T-cell (primary cell): Measurements from ENCODE around the gene FABP7. TPM values are rescaled to one million over a fixed set of nuclear protein-coding genes. Genes with fewer than 3 reads are reported as not detected.

Experiments used
- ATAC-seq, 4 experiments: fragments of 200-7000 bp in 3 of 4; fragments of 150-1000 bp in 1 of 4; cut with Tn5 transposase; replicated peaks in 1 of 4; 1 replicate in 3 of 4; 2 replicates in 1 of 4; pipeline ENCODE4 v1.10.0; 2021; ENCODE audit warnings: moderate library complexity in 3 of 4, mild to moderate bottlenecking in 2 of 4, moderate number of reproducible peaks in 1 of 4
- CTCF ChIA-PET, 2 donors: fragments of 300-600 bp; sonication (Branson Sonifier 250); formaldehyde crosslinking; loops; one replicate each; lab custom pipeline; 2022; ENCODE audit warnings: antibody characterized with exemption in 2 of 2; lab: Charles Lee
- POLR2A ChIA-PET, 2 donors: fragments of 300-600 bp; sonication (Branson Sonifier 250); formaldehyde crosslinking; loops; one replicate each; lab custom pipeline; 2022; ENCODE audit warnings: antibody characterized with exemption in 2 of 2; lab: Charles Lee
- DNase-seq, 35 experiments: peaks; one replicate each; pipeline versions ENCODE4 v3.0.0 to v3.0.0-alpha.2; 2013 to 2023
- H3K27ac ChIP-seq: one replicate; pipeline ENCODE4 v1.5.1; 2013; ENCODE audit warnings: low read length
- H3K27me3 ChIP-seq, 2 experiments: replicated peaks in 1 of 2; 1 replicate in 1 of 2; 2 replicates in 1 of 2; pipeline versions ENCODE4 v1.6.1 to v1.7.0; 2013; ENCODE audit warnings: low read length in 1 of 2, mixed read lengths in 1 of 2; ENCODE audit not compliant: control insufficient read depth in 2 of 2, insufficient read depth in 2 of 2; ENCODE audit errors: extremely low read depth in 1 of 2
- H3K36me3 ChIP-seq, 2 donors: 1 replicate in 1 of 2; 2 replicates in 1 of 2; pipeline versions ENCODE4 v1.6.1 to v1.7.0; 2013; ENCODE audit warnings: low read length in 1 of 2; ENCODE audit not compliant: control insufficient read depth in 2 of 2, insufficient read depth in 1 of 2; ENCODE audit errors: extremely low read depth in 1 of 2
- H3K4me1 ChIP-seq, 2 experiments: 1 replicate in 1 of 2; 2 replicates in 1 of 2; pipeline versions ENCODE4 v1.6.1 to v1.7.0; 2013; ENCODE audit warnings: low read length in 2 of 2, mixed read lengths in 1 of 2; ENCODE audit not compliant: insufficient read depth in 2 of 2, control insufficient read depth in 1 of 2; ENCODE audit errors: extremely low read depth in 1 of 2
- H3K4me3 ChIP-seq, 2 donors: 1 replicate in 1 of 2; 2 replicates in 1 of 2; pipeline versions ENCODE4 v1.5.1 to v1.7.0; 2013; ENCODE audit warnings: mild to moderate bottlenecking in 2 of 2, low read length in 1 of 2, moderate library complexity in 1 of 2; ENCODE audit not compliant: control insufficient read depth in 1 of 2; ENCODE audit errors: extremely low read depth in 1 of 2
- H3K9me3 ChIP-seq: 2 replicates; pipeline ENCODE4 v1.7.0; 2013
- H3K27ac Mint-ChIP-seq, 2 donors: one replicate each; pipeline ENCODE4 v1.8.0; 2020 to 2021; ENCODE audit warnings: mild to moderate bottlenecking in 2 of 2, mixed read lengths in 2 of 2
- H3K27me3 Mint-ChIP-seq, 2 donors: one replicate each; pipeline ENCODE4 v1.8.0; 2021 to 2022; ENCODE audit warnings: mixed read lengths in 2 of 2
- H3K36me3 Mint-ChIP-seq: one replicate; pipeline ENCODE4 v1.8.0; 2021; ENCODE audit warnings: mixed read lengths
- H3K4me1 Mint-ChIP-seq, 3 donors: one replicate each; pipeline ENCODE4 v1.8.0; 2020 to 2022; ENCODE audit warnings: mixed read lengths in 3 of 3, mild to moderate bottlenecking in 1 of 3
- H3K4me3 Mint-ChIP-seq, 3 donors: one replicate each; pipeline ENCODE4 v1.8.0; 2020 to 2022; ENCODE audit warnings: mild to moderate bottlenecking in 3 of 3, mixed read lengths in 3 of 3, moderate library complexity in 3 of 3
- H3K9me3 Mint-ChIP-seq, 3 donors: one replicate each; pipeline ENCODE4 v1.8.0; 2020 to 2022; ENCODE audit warnings: mixed read lengths in 3 of 3
- WGBS: methylation state at CpG from one replicate; pipeline ENCODE4 v1.1.5; 2013; ENCODE audit warnings: missing lambda C conversion rate; ENCODE audit not compliant: insufficient coverage; 5-methylcytosine and 5-hydroxymethylcytosine counted together
- total RNA-seq, 35 experiments: library from RNA in 6 of 35; stranded (reverse) in 6 of 35; fragments of 120-200 nt in 1 of 35; gene quantifications; one replicate each; pipeline versions ENCODE4 v1.2.1 to v1.2.4 and lab custom pipeline; 2013 to 2026

FABP7 gene
- total RNA-seq, 5 donors from 2014 or later (not counting 1 experiment from before 2014, with no cell fraction given) = not detected

DNA sequence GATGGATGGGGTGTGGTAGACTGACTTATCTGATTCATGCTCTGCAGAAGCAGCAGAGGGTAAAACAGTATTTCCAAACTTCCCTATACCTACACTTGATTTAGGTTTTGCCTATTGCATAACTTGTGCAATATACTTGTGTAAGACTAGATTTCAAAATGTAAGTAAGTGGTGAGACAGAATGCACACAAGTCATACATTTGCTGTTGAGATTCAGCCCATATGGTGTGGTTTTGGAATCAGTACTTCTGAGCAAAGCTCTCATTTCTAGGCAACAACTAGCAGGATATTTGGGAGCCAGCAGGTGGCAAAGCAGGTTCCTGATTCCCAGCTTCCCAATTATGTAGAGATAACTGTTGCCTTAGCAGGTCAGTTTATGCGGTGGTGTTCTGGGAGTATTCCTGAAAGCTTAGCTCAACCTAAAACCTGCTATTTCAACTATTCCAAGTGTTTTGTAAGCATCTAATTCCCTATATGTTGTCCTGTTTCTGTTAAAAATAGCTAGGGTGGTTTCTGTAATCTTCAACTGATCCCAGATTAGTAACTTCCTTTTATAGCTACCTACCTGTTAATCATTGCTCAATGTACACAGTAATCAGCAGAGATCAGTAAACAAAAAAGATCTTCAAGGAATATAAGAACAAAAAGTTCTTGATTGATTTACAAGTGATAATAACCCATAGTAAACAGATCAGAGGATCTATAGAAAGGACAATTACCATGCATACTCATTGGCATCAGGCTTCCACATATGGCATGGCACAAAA, 8.5 kb upstream of the FABP7 start:
- Mint-ChIP-seq H3K27ac (no peak overlapping the region), H3K27me3 (peaks cover 0 to 29% of the 10 kb centered on the region in 2 donors), H3K36me3 (no peaks in the 10 kb centered on the region), H3K4me3 (no peak overlapping the region), H3K9me3 (peaks cover 5 to 7% (median 7%) of the 10 kb centered on the region in 3 donors), H3K4me1 (no peaks in the 10 kb centered on the region)
- H3K4me3 ChIP-seq = no peak overlapping the region
- POLR2A ChIA-PET = no interaction called here
- no CpG with 5 or more reads among the region's 1 CpG for WGBS
- DNase-seq (no peak), ATAC-seq (no peak)
- H3K27me3 ChIP-seq = no peaks in the 10 kb centered on the region
- no peaks in the 10 kb centered on the region for H3K4me1 ChIP-seq
- no peaks in the 10 kb centered on the region for H3K36me3 ChIP-seq
- H3K27ac ChIP-seq = no peak overlapping the region
- CTCF ChIA-PET = no interaction called here
- H3K9me3 ChIP-seq = no peaks in the 10 kb centered on the region

DNA sequence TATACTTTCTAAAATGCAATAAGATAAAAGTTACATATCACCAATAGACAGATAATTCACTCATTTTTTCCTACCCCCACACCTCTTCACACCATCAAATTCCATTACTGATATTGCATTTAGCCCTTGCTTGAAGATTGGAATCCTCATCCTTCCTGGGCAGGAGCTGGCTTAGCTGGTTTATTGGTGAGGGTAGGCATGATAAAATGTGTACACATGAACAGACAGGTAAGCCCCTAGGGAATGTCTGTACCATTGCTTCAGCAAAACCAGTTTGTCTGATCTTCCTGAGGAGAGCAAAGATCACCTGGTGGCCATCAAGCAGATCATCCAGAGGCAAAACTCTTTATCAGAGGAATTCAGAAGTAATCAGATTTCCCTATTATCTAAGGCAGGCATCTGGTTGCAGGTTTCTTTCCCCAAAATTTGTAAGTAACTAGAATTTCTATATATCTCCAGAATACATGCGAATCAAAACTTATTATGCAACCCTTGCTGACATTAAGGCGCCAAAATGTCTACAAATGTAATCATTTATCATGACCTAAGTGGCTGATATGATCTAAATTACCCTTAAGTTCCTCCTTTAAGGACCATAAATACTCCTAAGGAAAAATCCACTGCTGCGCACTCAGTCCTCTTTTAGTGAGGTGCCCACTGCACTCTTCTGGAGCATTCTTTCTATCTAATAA, 6.6 kb upstream of the FABP7 start:
- H3K27me3 Mint-ChIP-seq = peaks cover 0 to 28% of the 10 kb centered on the region in 2 donors
- Histone ChIP-seq H3K4me1 (no peaks in the 10 kb centered on the region), H3K36me3 (no peaks in the 10 kb centered on the region), H3K27me3 (no peaks in the 10 kb centered on the region), H3K27ac (no peak overlapping the region), H3K4me3 (no peak overlapping the region), H3K9me3 (no peaks in the 10 kb centered on the region)
- peaks cover 5 to 11% (median 11%) of the 10 kb centered on the region in 3 donors for H3K9me3 Mint-ChIP-seq
- no peaks in the 10 kb centered on the region for H3K4me1 Mint-ChIP-seq
- POLR2A ChIA-PET = no interaction called here
- no peak for DNase-seq
- ATAC-seq = no peak
- H3K36me3 Mint-ChIP-seq = no peaks in the 10 kb centered on the region
- H3K4me3 Mint-ChIP-seq = no peak overlapping the region
- 94% methylated on average over 2 of the region's 3 CpGs for WGBS
- CTCF ChIA-PET = interaction anchor here in 1 of 2 donors (0.6 kb wide), 1 partner anchor 114 kb away, joined by 3 read pairs; no protein-coding TSS in a partner anchor
- H3K27ac Mint-ChIP-seq = no peak overlapping the region

DNA sequence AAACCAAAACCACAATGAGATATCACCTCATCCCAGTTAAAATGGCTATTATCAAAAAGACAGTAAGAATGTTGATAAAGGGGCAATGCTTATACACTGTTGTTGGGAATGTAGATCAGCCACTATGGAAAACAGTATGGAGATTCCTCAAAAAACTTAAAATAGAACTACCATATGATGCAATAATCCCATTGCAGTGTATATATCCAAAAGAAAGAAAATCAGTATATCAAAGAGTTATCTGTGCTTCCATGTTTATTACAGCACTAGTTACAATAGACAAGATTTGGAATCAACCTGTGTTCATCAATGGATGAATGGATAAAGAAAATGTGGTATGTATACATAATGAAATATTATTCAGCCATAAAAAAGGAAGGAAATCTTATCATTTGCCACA, 3.5 kb upstream of the FABP7 start:
- Histone ChIP-seq H3K4me1 (no peaks in the 10 kb centered on the region), H3K36me3 (no peaks in the 10 kb centered on the region), H3K27me3 (no peaks in the 10 kb centered on the region), H3K27ac (no peak overlapping the region), H3K4me3 (no peak overlapping the region), H3K9me3 (no peaks in the 10 kb centered on the region)
- Mint-ChIP-seq H3K27ac (no peak overlapping the region), H3K4me3 (no peak overlapping the region), H3K9me3 (peaks cover 5 to 11% (median 11%) of the 10 kb centered on the region in 3 donors), H3K27me3 (peaks cover 10 to 38% of the 10 kb centered on the region in 2 donors), H3K36me3 (no peaks in the 10 kb centered on the region), H3K4me1 (no peaks in the 10 kb centered on the region)
- DNase-seq (no peak), ATAC-seq (no peak)
- ChIA-PET POLR2A (no interaction called here), CTCF (no interaction called here)

DNA sequence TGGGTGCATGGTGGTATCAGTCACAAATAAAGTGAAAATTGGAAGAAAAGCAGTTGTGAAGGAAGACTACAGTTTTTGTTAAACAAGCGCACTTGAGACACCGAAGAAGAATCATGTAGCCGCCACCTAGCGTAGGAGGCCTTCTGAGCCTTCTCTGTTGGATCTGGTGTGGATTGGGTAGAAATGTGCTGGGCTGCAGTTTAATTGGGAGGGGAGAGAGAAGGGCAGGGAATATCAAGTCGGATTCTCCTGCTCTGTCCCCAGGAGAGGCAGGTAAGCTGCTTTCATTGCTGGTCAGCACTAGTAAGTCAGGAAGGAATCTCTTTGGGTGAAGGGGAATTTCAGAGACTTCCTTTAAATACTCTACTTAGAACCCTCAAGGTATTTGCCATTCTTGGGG, 1.2 kb upstream of the FABP7 start:
- H3K36me3 ChIP-seq = no peaks in the 10 kb centered on the region
- no peaks in the 10 kb centered on the region for H3K4me1 ChIP-seq
- Mint-ChIP-seq H3K4me1 (no peaks in the 10 kb centered on the region), H3K27me3 (peaks cover 13 to 32% of the 10 kb centered on the region in 2 donors), H3K4me3 (no peak overlapping the region), H3K27ac (no peak overlapping the region), H3K9me3 (peaks cover 5 to 11% (median 11%) of the 10 kb centered on the region in 3 donors), H3K36me3 (no peaks in the 10 kb centered on the region)
- no peak for DNase-seq
- no peak overlapping the region for H3K4me3 ChIP-seq
- 100% methylated on average over 4 of the region's 5 CpGs for WGBS
- ChIA-PET CTCF (no interaction called here), POLR2A (no interaction called here)
- no peak for ATAC-seq
- H3K9me3 ChIP-seq = no peaks in the 10 kb centered on the region
- H3K27ac ChIP-seq = no peak overlapping the region
- H3K27me3 ChIP-seq = no peaks in the 10 kb centered on the region

DNA sequence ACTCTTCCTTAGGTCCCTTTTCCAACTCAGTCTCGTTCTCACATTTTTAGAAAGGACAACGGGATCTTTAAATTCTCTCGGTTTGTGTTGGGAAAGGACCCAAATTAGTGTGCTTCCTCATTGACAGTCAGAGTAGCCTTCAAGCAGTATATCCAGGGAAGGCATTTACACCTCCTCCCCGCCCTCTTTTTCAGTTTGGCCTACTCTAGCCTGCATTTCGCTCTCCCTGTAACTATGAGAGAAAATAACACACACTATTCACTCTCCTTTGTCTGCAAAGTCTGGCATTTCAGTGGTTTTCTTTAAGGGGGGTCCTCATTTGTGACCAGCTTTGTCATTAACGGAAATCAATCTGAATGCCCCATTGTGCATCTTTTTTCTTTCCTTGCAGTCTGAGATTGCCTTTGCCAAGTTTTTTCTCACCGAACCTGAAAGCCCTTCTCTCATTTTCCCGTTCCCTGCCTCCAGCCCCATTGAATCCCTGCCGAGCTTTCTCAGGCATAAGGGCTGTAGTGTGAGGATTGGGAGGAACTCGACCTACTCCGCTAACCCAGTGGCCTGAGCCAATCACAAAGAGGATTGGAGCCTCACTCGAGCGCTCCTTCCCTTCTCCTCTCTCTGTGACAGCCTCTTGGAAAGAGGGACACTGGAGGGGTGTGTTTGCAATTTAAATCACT, 393 bp upstream of the FABP7 start:
- Histone ChIP-seq H3K36me3 (no peaks in the 10 kb centered on the region), H3K4me3 (no peak overlapping the region), H3K4me1 (no peaks in the 10 kb centered on the region), H3K27ac (no peak overlapping the region), H3K9me3 (no peaks in the 10 kb centered on the region), H3K27me3 (no peaks in the 10 kb centered on the region)
- Mint-ChIP-seq H3K27ac (no peak overlapping the region), H3K36me3 (no peaks in the 10 kb centered on the region), H3K4me1 (no peaks in the 10 kb centered on the region), H3K9me3 (peaks cover 5 to 11% (median 11%) of the 10 kb centered on the region in 3 donors), H3K27me3 (peaks cover 13 to 37% of the 10 kb centered on the region in 2 donors), H3K4me3 (no peak overlapping the region)
- ATAC-seq (peak in 1 of 4 experiments; percentile 13), DNase-seq (no peak)
- POLR2A ChIA-PET = no interaction called here
- 93% methylated on average over 3 of the region's 13 CpGs for WGBS
- CTCF ChIA-PET = no interaction called here

DNA sequence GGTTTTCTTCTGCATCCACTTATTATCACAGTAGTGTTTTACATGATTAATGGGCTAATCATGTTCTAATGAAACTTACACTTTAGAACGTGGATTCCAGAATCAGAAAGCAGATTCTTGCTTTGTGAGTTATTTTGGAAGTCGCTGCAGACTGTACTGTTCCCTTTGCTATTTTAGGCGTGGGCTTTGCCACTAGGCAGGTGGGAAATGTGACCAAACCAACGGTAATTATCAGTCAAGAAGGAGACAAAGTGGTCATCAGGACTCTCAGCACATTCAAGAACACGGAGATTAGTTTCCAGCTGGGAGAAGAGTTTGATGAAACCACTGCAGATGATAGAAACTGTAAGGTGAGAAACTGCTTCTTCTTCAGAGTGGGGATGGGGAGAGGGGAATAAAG, 598 bp downstream of the FABP7 start:
- Histone ChIP-seq H3K4me1 (no peaks in the 10 kb centered on the region), H3K9me3 (no peaks in the 10 kb centered on the region), H3K27me3 (no peaks in the 10 kb centered on the region), H3K27ac (no peak overlapping the region), H3K36me3 (no peaks in the 10 kb centered on the region), H3K4me3 (no peak overlapping the region)
- Mint-ChIP-seq H3K27ac (no peak overlapping the region), H3K4me1 (no peaks in the 10 kb centered on the region), H3K36me3 (no peaks in the 10 kb centered on the region), H3K9me3 (peaks cover 5 to 11% (median 11%) of the 10 kb centered on the region in 3 donors), H3K4me3 (no peak overlapping the region), H3K27me3 (peaks cover 14 to 37% of the 10 kb centered on the region in 2 donors)
- ChIA-PET POLR2A (no interaction called here), CTCF (no interaction called here)
- DNase-seq (no peak), ATAC-seq (no peak)
- 47% methylated on average over 2 of the region's 5 CpGs for WGBS
